HG02642 (cell line): Measurements from ENCODE around the gene XRCC4.
"Not testable (repeated sequence)": the region's sequence is repeated elsewhere in the genome, so short reads cannot be mapped to it uniquely, and the experiment has no call there.

Experiments
- ATAC-seq: cut with Tn5 transposase; IDR thresholded peaks from one replicate; pipeline ENCODE4 v1.9.1; 2021; ENCODE audit warnings: mild to moderate bottlenecking; ENCODE audit not compliant: unreplicated experiment, poor library complexity

Gene XRCC4

DNA sequence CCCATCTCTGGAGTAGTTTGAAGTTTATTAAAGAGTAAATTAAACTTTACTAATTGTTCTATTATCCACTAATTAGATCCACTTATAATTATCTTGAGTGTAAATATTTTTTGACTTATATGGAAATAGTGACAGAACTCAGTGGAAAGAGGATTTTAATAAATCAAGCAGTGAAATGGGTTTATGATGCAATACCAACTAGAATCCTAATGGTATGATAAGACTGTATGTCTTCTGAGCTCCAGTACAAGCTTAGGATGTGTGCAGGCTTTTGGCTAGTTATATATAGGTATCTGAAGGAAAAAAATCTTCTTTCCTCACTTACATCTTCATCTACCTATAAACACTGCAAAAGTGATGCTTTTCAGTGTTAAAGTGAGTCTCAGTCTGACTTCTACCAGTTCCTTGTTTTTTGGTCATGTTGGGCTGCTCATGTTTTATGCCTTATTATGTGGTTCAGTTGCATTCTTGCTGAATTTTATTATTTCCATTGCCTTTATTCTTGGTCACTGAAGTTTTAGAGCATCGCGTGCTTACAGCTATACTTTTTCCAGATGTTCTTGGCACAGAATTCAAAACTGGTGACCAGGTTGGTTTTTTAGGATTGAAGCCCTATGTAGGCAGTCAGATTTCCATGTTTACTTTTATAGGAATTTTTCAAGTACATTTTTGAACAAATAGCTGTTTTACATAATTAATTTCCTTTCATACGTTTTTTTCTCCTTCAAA, 30.5 kb downstream of the XRCC4 start:
- no peak for ATAC-seq

DNA sequence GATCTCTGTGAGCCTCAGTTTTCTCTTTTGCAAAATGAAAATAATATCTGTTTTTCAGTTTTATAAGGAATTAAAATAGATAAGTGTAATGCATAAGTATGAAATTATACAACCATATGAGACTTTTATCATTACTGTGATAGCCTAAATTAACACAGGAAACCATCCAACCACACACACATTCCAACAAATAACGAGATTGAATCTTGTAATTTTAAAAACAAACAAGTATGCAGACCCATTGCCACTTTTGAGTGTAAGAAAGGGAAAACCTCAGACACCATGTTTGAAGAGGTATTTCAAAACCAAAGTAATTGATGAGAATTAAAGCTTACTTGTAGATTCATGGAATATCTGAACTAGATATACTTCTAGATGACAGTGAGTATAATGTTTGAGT, 32.0 kb downstream of the XRCC4 start:
- no peak for ATAC-seq

DNA sequence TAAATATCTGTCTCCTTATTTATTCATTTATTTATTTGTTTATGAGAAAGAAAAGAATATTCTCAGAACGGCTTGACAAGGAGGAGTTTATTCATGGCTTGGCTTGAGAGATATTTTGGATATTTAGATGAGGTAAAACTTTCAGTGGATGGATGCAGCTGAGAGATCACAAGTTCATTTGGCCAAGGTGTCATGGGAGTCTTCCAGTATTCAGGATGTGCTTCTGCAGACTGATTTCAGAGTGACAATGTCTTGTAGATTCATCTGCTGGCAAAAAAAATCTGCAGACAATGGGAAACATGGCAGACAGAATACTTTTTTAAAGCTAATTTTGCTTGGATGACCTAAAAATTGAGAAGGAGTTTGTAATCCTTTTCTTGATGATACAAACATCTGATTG, 38.5 kb downstream of the XRCC4 start:
- no peak for ATAC-seq

DNA sequence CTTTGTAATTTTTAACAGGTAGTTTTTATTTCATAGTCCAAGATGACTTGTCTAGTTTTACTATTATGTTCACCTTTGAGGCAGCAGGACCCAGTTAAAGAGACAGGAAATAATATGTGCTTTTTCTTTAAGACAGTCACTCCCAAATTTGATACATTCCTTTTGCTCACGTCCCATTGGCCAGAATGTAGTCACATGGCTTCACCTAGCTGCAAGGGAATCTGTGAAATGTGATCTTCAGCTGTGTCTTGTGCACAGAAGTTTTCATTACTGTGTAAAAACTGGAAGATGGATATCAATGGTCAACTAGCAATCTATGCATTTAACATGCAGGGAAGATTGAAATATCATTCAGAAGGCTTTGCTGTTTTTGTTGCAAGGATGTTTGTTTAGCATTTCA, 41.1 kb downstream of the XRCC4 start:
- no peak for ATAC-seq

DNA sequence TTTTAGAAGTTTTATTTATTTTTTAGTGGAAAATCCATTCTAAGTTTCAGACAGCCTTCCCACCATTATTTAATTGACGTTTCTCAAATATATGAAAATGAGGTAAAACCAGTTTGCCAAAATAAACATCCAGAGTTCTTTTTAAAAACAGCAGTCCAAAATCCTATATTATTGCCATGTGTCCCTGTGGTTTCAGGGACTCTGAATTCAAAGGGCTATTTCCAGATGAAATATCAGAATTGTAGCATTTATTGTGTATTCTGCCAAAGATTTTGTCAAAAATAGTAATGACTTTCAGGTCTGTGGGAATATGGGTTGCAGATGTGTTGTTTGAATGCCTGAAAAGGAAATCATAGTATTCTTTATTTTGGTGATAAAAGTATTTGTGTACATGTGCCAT, 41.6 kb downstream of the XRCC4 start:
- no peak for ATAC-seq

DNA sequence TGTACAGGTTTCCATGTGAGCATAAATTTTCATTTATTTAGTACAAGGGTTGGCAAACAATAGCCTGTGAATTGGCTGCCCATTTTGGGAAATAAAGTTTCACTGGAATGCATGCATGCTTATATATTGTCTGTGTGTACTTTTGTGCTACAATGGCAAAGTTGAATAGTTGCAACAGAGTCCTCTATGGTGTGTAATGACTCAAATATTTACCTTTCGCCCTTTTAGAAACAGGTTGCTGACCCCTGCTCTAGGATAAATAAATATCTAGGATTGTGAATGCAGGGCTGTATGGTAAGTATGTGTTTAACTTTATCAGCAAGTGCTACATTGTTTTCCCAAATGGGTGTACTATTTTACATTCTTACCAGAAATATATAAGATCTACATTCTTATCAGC, 47.2 kb downstream of the XRCC4 start:
- no peak for ATAC-seq

DNA sequence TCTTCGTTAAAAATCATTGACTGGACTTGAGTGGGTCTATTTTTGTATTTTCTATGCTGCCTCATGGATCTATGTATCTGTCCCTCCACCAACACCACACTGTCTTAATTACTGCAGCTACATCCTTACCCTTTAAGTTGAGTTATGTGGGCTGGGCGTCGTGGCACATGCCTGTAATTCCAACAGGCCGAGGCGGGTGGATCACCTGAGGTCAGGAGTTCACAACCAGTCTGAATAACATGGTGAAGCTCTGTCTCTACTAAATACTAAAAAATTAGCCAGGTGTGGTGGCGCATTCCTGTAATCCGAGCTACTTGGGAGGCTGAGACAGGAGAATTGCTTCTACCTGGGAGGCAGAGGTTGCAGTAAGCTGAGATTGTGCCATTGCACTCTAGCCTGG, 48.2 kb downstream of the XRCC4 start:
- no peak for ATAC-seq

DNA sequence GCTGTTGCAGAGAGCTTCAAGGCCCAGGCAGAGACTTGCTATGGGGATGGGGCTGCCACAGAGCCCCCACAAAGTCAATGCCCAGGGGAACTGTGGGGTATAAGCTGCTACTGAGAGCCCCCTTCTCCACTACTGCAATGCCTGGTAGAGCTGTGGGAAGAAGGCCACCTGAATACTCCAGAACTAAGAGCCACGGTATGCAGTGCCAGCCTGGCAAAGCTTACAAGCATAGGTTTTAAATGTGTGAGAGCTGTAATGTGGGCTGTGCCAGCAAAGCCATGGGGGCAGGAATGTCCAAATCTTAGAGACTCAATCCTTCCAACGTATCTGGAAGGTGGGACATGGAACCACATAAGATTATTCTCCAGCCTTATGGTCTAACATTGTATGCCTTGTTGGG, 49.2 kb downstream of the XRCC4 start:
- no peak for ATAC-seq

DNA sequence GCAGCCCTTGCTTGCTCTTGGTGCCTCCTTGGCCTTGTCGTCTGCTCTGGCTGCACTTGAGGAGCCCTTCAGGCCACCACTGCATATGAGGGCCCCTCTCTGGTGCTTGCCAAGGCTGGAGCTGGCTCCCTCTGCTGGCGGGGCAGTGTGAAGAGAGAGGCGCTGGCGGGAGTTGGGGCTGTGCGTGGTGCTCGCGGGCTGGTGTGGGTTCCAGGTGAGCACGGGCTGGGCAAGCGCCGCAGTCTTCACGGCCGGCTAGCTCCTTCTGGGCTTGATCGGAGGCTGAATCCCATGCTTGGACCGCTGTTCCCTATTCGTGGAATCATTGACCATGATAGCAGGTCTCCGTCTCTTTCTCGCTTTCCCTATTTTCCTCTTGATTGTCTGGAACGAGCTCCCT, 56.5 kb downstream of the XRCC4 start:
- no peak for ATAC-seq

DNA sequence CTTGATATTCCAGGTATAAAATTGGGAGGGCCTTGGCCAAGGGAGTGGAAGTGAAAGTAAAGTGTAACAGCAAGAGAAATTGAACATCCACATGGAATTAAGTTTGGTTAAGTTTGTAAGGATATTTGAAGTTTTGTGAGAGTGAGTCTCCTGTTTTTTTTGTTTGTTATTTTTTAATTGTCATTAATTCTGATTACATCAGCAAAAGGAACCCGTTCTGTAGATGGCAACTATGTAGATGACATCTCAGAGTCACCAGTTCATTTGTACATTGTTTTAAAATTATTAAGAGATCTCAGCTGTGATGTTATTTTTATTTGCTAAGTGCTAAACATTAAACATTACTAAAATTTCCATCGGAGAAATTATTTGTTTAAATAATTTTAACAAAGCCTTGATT, 65.2 kb downstream of the XRCC4 start:
- no peak for ATAC-seq

DNA sequence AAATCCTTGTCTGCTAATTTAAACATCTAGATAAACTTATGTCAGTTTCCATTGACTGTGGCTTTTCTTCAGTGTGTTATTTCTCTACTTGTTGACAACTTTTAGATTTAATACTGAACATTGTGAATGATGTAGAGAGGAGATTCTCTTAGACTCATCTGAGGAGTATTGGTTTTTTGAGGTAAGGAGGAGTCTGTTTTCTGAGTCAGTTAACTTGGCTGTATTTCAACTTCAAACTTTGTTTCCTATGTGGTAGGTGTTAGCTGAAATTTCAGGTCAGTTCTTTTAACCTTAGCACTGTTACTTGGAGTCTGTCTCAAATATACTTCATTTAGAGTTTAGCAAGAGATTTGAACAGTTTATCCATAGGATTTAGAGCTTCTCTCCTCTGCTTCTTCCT, 67.9 kb downstream of the XRCC4 start:
- no peak for ATAC-seq

DNA sequence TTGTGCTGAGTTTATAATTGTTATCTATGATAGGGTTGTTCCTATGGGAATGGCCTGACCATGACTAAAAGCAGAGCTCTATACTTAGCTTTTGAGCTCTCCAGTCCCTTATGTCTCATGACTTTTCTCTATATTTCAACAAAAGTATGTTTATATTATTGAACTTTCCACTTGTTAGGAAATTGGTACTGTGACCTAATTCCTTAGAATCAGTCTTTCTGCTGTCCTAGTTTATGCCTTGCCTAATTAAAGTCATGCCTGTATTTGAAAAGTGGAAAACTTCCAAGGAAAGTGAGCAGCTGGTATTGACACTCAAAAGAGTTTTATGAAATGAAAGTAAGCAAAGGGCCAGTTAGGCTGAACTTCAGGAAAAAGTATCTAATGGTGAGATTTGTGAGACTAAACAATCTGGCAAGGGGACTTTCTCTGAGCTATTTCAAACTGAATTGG, 68.6 kb downstream of the XRCC4 start:
- ATAC-seq, result no peak

DNA sequence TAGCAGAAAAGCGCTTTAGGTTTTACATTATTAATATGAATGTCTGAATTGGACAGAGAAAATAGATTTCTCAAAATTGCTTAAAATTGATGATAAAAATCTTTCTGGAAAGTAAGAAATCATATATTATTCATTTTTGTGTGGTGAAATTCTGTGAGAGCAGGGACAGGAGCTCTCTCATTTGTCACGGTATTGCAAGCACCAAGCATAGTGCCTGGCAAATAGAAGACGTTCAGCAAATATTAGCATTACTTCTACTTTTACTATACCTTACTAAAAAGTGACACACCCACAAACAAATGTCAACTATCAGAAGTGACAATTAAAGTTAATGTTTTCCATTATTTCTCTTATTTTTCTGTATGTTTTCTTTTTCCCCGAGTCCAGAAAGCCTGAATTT, 69.1 kb downstream of the XRCC4 start:
- no peak for ATAC-seq

DNA sequence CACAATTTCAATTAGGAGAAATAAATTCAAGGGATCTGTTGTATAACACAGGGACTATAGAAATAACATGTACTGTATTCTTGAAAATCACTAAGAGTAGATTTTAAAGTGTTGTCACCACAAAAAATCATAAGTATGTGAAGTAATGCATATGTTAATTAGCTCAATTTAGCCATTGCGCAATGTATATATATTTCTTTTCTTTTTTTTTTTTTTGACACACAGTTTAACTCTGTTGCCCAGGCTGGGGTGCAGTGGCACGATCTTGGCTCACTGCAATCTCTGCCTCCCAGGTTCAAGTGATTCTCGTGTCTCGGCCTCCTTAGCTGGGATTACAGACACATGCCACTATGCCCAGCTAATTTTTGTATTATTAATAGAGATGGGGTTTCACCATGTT, 70.2 kb downstream of the XRCC4 start:
- ATAC-seq, result no peak

DNA sequence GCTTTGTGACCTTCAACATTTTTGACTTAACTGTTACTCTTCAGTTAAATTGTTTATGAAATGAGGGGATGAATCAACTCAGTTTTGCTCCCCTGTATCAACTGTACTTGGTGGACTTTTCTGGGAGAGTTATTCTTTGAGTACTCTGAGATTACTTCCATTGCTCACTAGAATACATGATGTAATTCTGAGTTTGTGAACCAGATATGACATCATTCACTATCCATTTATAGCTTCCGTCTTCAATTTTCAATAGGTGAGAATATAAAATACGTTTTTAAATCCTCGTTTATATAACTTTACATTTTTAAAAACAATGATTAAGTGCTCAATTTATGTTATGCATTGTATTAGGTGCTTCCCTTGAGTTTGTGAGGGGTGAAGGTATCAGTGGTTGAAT, 71.0 kb downstream of the XRCC4 start:
- no peak for ATAC-seq

DNA sequence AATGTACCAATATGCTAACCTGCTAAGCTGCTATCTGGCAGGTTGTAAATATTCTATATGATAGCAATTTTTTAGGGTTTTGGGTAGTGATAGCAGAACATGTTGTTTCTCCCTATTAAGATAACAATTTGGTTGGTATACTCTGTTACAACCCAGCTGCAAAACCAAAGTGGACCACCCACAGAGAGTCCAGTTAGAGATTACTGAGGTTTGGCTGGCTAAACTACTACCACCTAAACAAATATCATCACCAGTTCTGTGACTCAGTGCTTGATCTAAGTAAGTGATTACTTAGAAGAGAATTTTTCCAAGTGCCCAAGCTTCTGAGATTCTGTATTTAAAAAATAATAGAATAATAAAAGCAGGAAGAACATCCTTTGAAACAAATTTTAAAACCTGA, 72.3 kb downstream of the XRCC4 start:
- no peak for ATAC-seq

DNA sequence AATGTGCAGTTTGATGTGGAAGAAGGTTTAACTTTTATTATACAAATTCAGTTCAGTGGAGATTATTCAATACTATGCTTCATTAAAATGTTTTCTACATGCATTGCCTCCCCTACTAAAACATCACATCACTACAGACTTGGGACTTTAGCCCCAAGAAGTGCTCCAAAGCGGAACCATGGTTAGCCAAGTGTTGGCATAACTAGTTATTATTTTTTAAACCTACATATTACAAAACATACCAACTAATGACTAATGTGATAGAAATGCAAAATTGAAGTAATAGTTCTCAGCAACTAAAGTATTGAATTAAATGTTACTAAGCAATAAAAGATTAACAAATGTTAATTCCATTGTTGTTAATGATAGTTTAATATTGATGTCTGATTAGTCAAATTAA, 74.5 kb downstream of the XRCC4 start:
- no peak for ATAC-seq

DNA sequence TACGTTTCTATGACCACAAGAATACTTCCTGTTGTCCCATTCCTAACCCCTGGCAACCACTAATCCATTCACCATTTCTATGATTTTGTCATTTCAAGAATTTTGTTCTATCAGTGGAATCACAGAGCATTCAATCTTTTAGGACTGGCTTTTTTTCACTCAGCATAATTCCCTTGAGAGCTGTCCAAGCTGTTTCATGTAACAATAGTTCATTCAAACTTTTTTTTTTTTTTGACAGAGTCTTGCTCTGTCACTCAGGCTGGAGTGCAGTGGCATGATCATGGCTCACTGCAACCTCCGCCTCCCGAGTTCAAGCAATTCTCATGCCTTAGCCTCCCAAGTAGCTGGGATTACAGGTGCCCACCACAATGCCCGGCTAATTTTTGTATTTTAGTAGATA, 75.6 kb downstream of the XRCC4 start:
- not testable (repeated sequence) for ATAC-seq

DNA sequence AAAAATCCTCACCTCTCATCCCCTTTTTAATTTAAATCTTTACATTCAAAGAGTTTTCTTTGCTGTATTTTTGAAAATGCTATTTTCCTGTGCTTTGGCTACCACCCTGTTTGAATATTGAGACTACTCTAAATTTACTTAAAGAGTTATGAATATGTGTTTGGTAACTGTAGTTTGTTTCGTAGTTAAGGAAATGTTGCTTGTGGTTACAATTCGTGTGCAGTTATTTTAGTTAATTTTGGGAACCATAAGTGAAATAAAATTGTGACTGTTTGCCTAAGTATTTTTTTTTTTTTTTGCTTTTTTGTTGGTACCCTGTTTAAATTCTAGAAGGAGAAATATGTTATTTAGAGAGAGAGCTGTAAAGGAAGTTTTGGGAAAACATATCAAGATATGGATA, 78.7 kb downstream of the XRCC4 start:
- ATAC-seq, result no peak

DNA sequence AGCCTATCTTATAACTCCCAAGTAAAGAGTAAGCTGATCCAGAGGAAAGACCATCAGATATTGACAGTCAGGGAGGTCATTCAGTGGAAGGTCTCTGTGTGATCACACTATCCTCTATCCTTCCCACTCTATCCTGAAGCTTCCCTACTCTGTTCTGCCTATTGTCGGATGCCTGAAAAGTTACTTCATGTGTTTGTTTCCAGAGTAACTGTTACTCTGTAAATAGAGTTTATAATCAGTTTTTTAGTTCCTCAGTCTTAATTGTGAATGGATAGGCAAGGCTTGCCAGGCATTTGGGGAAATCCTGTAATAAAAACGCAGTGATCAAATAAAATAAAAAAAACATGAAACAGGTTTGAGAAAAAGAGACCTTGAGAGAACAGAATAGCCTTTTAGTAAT, 79.8 kb downstream of the XRCC4 start:
- ATAC-seq, result no peak

DNA sequence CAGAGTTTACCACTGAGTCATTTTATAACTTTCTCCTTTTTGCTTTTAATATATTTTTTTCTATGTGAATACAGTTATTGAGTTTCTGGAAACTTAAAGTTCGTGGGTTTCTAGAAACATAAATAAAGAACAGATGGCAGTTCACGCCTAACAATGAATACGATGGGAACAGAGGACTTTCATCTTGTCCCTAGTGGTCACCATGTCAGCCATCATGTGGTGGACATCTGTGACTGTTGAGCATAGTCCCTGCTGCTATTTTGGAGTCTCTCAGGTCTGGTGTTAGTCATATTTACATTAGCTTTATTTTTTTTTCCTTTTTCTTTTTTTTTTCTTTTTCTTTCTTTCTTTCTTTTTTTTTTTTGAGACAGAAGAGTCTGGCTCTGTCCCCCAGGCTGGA, 85.3 kb downstream of the XRCC4 start:
- ATAC-seq, result no peak

DNA sequence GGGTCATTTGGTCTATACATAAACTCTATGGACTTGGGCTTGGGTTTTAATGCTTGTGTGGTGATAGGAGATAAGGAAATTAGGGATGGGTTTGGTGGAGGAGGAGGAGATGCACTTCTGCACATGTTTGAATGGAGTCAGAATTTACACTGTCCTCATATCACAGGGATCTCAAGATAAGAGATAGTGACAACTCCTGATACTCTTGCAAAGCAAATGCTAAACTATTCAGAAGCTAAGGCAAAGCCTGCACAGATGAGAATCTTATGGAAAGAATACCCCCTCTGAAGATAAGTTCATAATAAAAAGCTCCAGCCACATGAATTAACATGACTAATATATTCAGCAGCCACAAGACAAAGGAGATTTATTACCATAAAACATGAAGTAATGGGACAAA, 90.2 kb downstream of the XRCC4 start:
- ATAC-seq, result no peak
